ENCODE measurements around the gene AUTS2.
A peak's percentile ranks its signal among the peaks of the same experiment; 100 is the strongest.

AUTS2 gene

GRCh38 chr7:70263471-70264255 lies 665.4 kb downstream of the AUTS2 start:
- H3K36me3 ChIP-seq (ENCODE audit: control insufficient read depth, insufficient read depth, low read length), result no peaks in the 10 kb centered on the region
- no peaks in the 10 kb centered on the region for H3K27me3 ChIP-seq (ENCODE audit: insufficient read depth, low read length, poor library complexity)
- H3K4me1 ChIP-seq (ENCODE audit: control insufficient read depth, low read depth, low read length), result no peaks in the 10 kb centered on the region
- no peak overlapping the region for H2AK5ac ChIP-seq (ENCODE audit: low read length)
- H3K79me1 ChIP-seq (ENCODE audit: low read length), result no peaks in the 10 kb centered on the region
- H2BK5ac ChIP-seq (ENCODE audit: low read length), result no peak overlapping the region
- no peak overlapping the region for H3K18ac ChIP-seq (ENCODE audit: low read length)
- H2BK15ac ChIP-seq (replicated peaks; ENCODE audit: low read depth), result no peak overlapping the region
- no peak for DNase-seq
- H3K9ac ChIP-seq (ENCODE audit: low read length), result no peak overlapping the region
- no peak overlapping the region for H2BK120ac ChIP-seq (ENCODE audit: low read depth, low read length)
- no peak overlapping the region for H3K27ac ChIP-seq (ENCODE audit: low read depth, low read length)
- H4K8ac ChIP-seq (ENCODE audit: low read depth, low read length), result no peak overlapping the region
- H3K4ac ChIP-seq (ENCODE audit: low read depth, low read length), result no peak overlapping the region
- H4K5ac ChIP-seq (ENCODE audit: low read length), result no peak overlapping the region
- H3K23ac ChIP-seq (ENCODE audit: low read length), result no peak overlapping the region
- no peak overlapping the region for H3K4me3 ChIP-seq (ENCODE audit: low read length)
- H3K56ac ChIP-seq (ENCODE audit: low read length), result no peak overlapping the region
- no peak overlapping the region for H3K4me2 ChIP-seq (ENCODE audit: low read length)
- no CpG with 5 or more reads among the region's 7 CpGs for WGBS (ENCODE audit: extremely low coverage, insufficient coverage, low lambda C conversion rate)
- no peaks in the 10 kb centered on the region for H3K79me2 ChIP-seq (ENCODE audit: control insufficient read depth, insufficient read depth, low read length)

- Histone ChIP-seq H3K4me2 (ENCODE audit: low read length) (no peak overlapping the region), H3K18ac (ENCODE audit: low read length) (no peak overlapping the region), H3K36me3 (ENCODE audit: control insufficient read depth, insufficient read depth, low read length) (no peaks in the 10 kb centered on the region), H3K56ac (ENCODE audit: low read length) (no peak overlapping the region), H3K27me3 (ENCODE audit: insufficient read depth, low read length, poor library complexity) (no peaks in the 10 kb centered on the region), H3K79me1 (ENCODE audit: low read length) (no peaks in the 10 kb centered on the region), H3K4ac (ENCODE audit: low read depth, low read length) (no peak overlapping the region), H3K79me2 (ENCODE audit: control insufficient read depth, insufficient read depth, low read length) (no peaks in the 10 kb centered on the region), H3K27ac (ENCODE audit: low read depth, low read length) (no peak overlapping the region), H2BK15ac (replicated peaks; ENCODE audit: low read depth) (no peak overlapping the region), H2BK5ac (ENCODE audit: low read length) (no peak overlapping the region), H3K23ac (ENCODE audit: low read length) (no peak overlapping the region), H2BK120ac (ENCODE audit: low read depth, low read length) (no peak overlapping the region), H4K8ac (ENCODE audit: low read depth, low read length) (no peak overlapping the region), H4K5ac (ENCODE audit: low read length) (no peak overlapping the region), H3K9ac (ENCODE audit: low read length) (no peak overlapping the region), H2AK5ac (ENCODE audit: low read length) (no peak overlapping the region), H3K4me1 (ENCODE audit: control insufficient read depth, low read depth, low read length) (no peaks in the 10 kb centered on the region), H3K4me3 (ENCODE audit: low read length) (no peak overlapping the region)
- no CpG with 5 or more reads among the region's 2 CpGs for WGBS (ENCODE audit: extremely low coverage, insufficient coverage, low lambda C conversion rate)
- no peak for DNase-seq
These were observed 667.9 kb downstream of the AUTS2 start for GRCh38 chr7:70266186-70266585.

GRCh38 chr7:70267381-70268120 lies 669.3 kb downstream of the AUTS2 start:
- no peak overlapping the region for H4K8ac ChIP-seq (ENCODE audit: low read depth, low read length)
- H3K79me2 ChIP-seq (ENCODE audit: control insufficient read depth, insufficient read depth, low read length), result no peaks in the 10 kb centered on the region
- H2BK5ac ChIP-seq (ENCODE audit: low read length), result no peak overlapping the region
- H3K23ac ChIP-seq (ENCODE audit: low read length), result no peak overlapping the region
- no peak overlapping the region for H4K5ac ChIP-seq (ENCODE audit: low read length)
- H3K36me3 ChIP-seq (ENCODE audit: control insufficient read depth, insufficient read depth, low read length), result no peaks in the 10 kb centered on the region
- no peak overlapping the region for H3K18ac ChIP-seq (ENCODE audit: low read length)
- peak; percentile 3 for DNase-seq
- H2BK15ac ChIP-seq (replicated peaks; ENCODE audit: low read depth), result no peak overlapping the region
- H2AK5ac ChIP-seq (ENCODE audit: low read length), result no peak overlapping the region
- H2BK120ac ChIP-seq (ENCODE audit: low read depth, low read length), result no peak overlapping the region
- no peaks in the 10 kb centered on the region for H3K79me1 ChIP-seq (ENCODE audit: low read length)
- no peak overlapping the region for H3K56ac ChIP-seq (ENCODE audit: low read length)
- H3K4me2 ChIP-seq (ENCODE audit: low read length), result no peak overlapping the region
- no peaks in the 10 kb centered on the region for H3K27me3 ChIP-seq (ENCODE audit: insufficient read depth, low read length, poor library complexity)
- H3K4ac ChIP-seq (ENCODE audit: low read depth, low read length), result no peak overlapping the region
- no peaks in the 10 kb centered on the region for H3K4me1 ChIP-seq (ENCODE audit: control insufficient read depth, low read depth, low read length)
- WGBS (ENCODE audit: extremely low coverage, insufficient coverage, low lambda C conversion rate), result no CpG with 5 or more reads among the region's 5 CpGs
- H3K4me3 ChIP-seq (ENCODE audit: low read length), result no peak overlapping the region
- H3K27ac ChIP-seq (ENCODE audit: low read depth, low read length), result no peak overlapping the region
- no peak overlapping the region for H3K9ac ChIP-seq (ENCODE audit: low read length)

DNA sequence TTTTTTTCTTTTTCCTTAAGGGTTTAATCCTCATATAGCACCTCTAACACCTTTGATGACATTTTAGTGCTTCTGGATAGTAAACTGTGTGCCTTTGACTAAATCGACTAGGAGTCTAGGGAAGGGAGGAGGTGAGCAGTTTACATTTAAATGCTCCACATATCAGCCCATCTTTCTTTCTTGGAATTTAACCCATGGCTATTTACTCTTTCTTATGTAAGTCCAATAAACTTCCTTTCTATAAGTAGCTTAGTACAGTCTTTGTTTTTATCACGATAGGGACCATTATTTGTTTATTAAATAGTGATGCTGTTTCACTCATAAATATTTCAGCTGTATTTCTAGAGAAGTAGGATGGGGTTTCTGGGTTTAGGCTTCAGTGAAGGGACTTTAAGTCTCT lies 669.9 kb downstream of the AUTS2 start:
- Histone ChIP-seq H2BK120ac (ENCODE audit: low read depth, low read length) (no peak overlapping the region), H3K27me3 (ENCODE audit: insufficient read depth, low read length, poor library complexity) (no peaks in the 10 kb centered on the region), H3K79me2 (ENCODE audit: control insufficient read depth, insufficient read depth, low read length) (no peaks in the 10 kb centered on the region), H3K4me3 (ENCODE audit: low read length) (no peak overlapping the region), H3K36me3 (ENCODE audit: control insufficient read depth, insufficient read depth, low read length) (no peaks in the 10 kb centered on the region), H4K5ac (ENCODE audit: low read length) (no peak overlapping the region), H2BK15ac (replicated peaks; ENCODE audit: low read depth) (no peak overlapping the region), H4K8ac (ENCODE audit: low read depth, low read length) (no peak overlapping the region), H3K56ac (ENCODE audit: low read length) (no peak overlapping the region), H3K23ac (ENCODE audit: low read length) (no peak overlapping the region), H2AK5ac (ENCODE audit: low read length) (no peak overlapping the region), H3K9ac (ENCODE audit: low read length) (no peak overlapping the region), H3K4me2 (ENCODE audit: low read length) (no peak overlapping the region), H3K27ac (ENCODE audit: low read depth, low read length) (no peak overlapping the region), H3K4me1 (ENCODE audit: control insufficient read depth, low read depth, low read length) (no peaks in the 10 kb centered on the region), H3K18ac (ENCODE audit: low read length) (no peak overlapping the region), H3K79me1 (ENCODE audit: low read length) (no peaks in the 10 kb centered on the region), H3K4ac (ENCODE audit: low read depth, low read length) (no peak overlapping the region), H2BK5ac (ENCODE audit: low read length) (no peak overlapping the region)
- DNase-seq, result no peak
- WGBS (ENCODE audit: extremely low coverage, insufficient coverage, low lambda C conversion rate), result no CpG with 5 or more reads among the region's 2 CpGs

GRCh38 chr7:70270149-70270548 lies 671.9 kb downstream of the AUTS2 start:
- no peak overlapping the region for H3K23ac ChIP-seq (ENCODE audit: low read length)
- no peaks in the 10 kb centered on the region for H3K36me3 ChIP-seq (ENCODE audit: control insufficient read depth, insufficient read depth, low read length)
- no peak overlapping the region for H3K4ac ChIP-seq (ENCODE audit: low read depth, low read length)
- H3K4me2 ChIP-seq (ENCODE audit: low read length), result no peak overlapping the region
- no peak overlapping the region for H3K56ac ChIP-seq (ENCODE audit: low read length)
- no peak overlapping the region for H2BK5ac ChIP-seq (ENCODE audit: low read length)
- no peak overlapping the region for H3K18ac ChIP-seq (ENCODE audit: low read length)
- H3K4me1 ChIP-seq (ENCODE audit: control insufficient read depth, low read depth, low read length), result no peaks in the 10 kb centered on the region
- H4K8ac ChIP-seq (ENCODE audit: low read depth, low read length), result no peak overlapping the region
- no peak overlapping the region for H3K27ac ChIP-seq (ENCODE audit: low read depth, low read length)
- H2BK15ac ChIP-seq (replicated peaks; ENCODE audit: low read depth), result no peak overlapping the region
- DNase-seq, result no peak
- no peak overlapping the region for H2BK120ac ChIP-seq (ENCODE audit: low read depth, low read length)
- no peaks in the 10 kb centered on the region for H3K27me3 ChIP-seq (ENCODE audit: insufficient read depth, low read length, poor library complexity)
- H2AK5ac ChIP-seq (ENCODE audit: low read length), result no peak overlapping the region
- no peaks in the 10 kb centered on the region for H3K79me1 ChIP-seq (ENCODE audit: low read length)
- H3K79me2 ChIP-seq (ENCODE audit: control insufficient read depth, insufficient read depth, low read length), result no peaks in the 10 kb centered on the region
- no CpG with 5 or more reads among the region's 1 CpG for WGBS (ENCODE audit: extremely low coverage, insufficient coverage, low lambda C conversion rate)
- no peak overlapping the region for H3K4me3 ChIP-seq (ENCODE audit: low read length)
- no peak overlapping the region for H3K9ac ChIP-seq (ENCODE audit: low read length)
- H4K5ac ChIP-seq (ENCODE audit: low read length), result no peak overlapping the region

Measured in mesendoderm (in vitro differentiated cells).